Activated CD4-positive, alpha-beta T cell treated with anti-CD3 and anti-CD28 coated beads for 48 hours (primary cell): ENCODE data around the gene KLHL11.
"Not testable (repeated sequence)": the region's sequence is repeated elsewhere in the genome, so short reads cannot be mapped to it uniquely, and the experiment has no call there.

Source experiments
- DNase-seq: peaks from one replicate; pipeline ENCODE4 v3.0.0-alpha.2; 2020

The KLHL11 gene

DNA sequence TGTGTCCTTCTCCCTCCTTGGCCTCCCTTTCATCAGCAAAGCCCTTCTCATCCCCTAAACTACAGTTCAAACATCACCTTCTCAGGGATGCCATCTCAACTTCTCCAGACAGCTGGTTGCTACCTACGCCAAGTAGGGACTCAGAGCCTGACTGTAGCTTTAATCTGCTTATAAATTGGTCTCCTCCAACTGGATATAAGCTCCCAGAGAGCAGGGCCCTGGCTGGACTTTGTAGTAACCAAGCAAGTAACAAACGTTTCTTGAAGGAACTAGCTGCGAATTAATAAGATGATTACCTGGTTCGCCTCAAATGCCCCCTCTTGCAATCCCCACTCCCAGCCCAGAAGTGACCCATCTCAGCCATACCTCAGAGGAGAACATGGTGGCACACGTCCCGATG lies 17.5 kb upstream of the KLHL11 start:
- no peak for DNase-seq

GRCh38 chr17:41880130-41880529 lies 14.9 kb upstream of the KLHL11 start:
- no peak for DNase-seq

- not testable (repeated sequence) for DNase-seq
These were observed 9.1 kb upstream of the KLHL11 start for GRCh38 chr17:41874293-41874670.

DNA sequence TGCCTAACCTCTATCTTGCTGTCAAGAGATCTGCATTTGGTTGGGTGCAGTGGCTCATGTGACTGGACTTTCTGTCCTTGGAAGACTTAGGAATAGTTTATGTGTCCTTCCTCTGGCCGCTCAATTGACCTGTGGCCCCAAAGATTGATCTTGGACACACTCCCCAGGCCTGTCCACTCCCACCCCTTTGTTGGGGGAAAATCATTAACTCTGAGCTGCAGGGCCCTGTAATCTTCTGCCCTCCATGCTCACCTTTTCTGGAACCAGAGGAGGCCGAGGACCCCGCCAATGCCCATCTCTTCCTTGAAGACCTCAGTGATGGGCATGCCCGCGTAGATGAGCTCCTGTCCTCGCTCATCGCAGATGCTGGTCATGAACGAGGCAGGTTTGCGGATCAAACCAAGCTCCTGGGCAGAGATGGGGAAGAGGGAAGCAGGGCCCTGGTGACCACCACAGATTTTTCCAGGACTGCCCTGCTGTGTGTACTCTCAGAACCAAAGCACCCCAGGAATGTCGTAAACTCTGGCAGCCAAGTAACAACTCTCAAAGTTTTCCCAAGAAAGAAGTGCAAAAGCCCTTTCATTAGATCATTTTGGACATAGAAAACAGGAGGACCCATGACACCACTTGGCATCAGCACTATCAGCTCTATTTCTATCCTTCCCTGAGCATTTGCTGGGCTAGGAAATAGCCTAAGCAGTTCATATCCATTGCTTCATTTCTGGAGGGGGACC lies 8.5 kb upstream of the KLHL11 start:
- no peak for DNase-seq

DNA sequence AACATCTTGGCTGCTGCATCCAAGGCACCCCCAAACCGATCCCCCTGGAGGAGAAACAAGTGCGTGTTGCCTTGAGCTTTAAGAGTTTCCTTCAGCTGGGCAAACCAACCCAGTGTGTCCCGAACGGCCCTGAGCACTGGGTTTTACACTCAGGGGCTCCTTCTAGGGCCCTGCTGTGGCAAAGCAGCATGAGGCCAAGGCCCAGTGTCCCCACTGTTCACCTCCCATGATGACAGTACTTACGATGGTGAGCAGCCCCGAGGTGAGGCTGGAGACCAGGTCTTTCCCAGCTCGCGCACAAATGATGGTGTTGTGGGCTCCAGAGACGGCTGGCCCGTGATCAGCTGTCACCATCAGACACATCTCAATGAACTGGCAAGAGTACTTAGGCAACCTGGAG lies 6.6 kb upstream of the KLHL11 start:
- DNase-seq = no peak

GRCh38 chr17:41870627-41871026 lies 5.4 kb upstream of the KLHL11 start:
- DNase-seq = no peak

DNA sequence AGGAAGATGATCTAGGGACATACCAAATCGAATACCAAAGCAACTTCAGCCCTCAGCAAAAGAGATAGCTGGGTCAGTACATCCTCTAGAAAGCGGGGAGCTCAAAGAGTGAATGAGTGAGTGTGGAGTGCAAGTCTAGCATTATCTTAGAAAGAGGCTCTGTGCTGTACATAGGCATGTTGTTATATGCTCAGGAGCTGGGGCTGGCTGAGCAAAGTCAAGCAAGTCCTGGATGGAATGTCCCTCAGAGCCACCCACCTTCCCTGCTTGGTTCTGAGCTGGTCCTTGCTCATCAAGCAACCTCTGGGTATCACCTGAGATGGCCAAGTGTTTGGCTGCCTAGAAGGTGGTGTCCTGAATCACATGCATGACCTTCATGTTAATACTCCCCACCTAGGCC lies 4.9 kb upstream of the KLHL11 start:
- DNase-seq = no peak

DNA sequence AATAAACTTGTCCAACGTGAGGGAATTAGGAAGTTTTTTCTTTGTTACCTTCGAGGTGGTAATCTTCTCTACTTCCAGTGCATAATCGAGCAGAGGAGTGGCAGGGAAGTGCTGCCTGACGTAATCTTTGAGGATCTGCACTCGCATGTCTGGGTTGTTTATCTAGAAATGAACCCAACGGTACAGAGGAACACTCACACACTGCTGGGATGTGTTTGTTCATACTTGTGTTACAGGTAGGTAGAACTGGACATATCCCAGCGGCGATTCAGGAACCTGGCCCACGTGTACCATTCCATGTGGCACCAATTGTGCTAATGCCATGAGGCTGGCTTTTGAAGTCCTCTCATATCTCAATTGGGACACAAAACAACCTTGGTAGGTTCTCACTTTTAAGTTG lies 4.2 kb upstream of the KLHL11 start:
- no peak for DNase-seq

- no peak for DNase-seq
These were observed 3.3 kb upstream of the KLHL11 start for GRCh38 chr17:41868568-41868967.

DNA sequence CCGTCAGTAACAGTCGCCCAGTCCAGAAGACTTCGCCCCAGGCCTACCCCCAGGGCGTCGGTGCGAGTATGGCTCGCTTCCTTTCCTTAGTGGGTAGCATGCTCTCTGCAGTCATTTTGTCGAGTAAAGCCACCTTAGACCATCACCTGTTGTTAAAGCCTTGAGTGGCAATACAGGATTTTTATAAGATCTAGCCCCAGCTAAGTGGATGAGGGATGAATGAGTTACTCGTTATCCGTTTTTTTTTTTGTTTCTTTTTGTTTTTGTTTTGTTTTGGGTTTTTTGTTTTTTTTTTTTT lies 322 bp upstream of the KLHL11 start:
- no peak for DNase-seq

DNA sequence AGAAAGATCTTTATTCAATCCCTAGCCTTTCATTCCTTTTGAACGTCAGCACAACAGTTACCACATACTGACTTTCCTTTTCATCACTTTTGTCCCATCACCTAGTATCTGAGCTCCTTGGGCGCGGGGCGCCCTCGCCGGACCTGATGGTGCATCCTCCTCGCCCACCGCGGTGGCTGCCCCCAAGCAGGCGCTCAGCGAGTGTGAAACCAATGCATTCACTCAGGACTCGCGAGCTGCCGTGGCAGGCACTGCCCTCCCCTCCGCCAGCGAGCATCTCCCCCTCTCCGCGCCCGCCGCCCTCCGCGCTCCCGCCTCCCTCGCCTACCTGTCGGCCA lies 756 bp downstream of the KLHL11 start:
- no peak for DNase-seq

GRCh38 chr17:41863074-41863848 lies 2.0 kb downstream of the KLHL11 start:
- peak; percentile 53 for DNase-seq

- no peak for DNase-seq
These were observed 4.8 kb downstream of the KLHL11 start for GRCh38 chr17:41860254-41860931.

DNA sequence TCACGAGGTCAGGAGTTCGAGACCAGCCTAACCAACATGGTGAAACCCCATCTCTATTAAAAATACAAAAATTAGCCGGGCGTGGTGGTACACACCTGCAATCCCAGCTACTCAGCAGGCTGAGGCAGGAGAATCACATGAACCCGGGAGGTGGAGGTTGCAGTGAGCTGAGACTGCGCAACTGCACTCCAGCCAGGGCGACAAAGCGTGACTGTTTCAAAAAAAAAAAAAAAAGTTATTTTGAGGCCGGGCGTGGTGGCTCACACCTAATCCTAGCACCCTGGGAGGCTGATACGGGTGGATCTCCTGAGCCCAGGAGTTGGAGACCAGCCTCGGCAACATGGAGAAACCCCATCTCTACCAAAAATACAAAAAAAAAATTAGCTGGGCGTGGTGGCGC lies 13.8 kb downstream of the KLHL11 start:
- not testable (repeated sequence) for DNase-seq

DNA sequence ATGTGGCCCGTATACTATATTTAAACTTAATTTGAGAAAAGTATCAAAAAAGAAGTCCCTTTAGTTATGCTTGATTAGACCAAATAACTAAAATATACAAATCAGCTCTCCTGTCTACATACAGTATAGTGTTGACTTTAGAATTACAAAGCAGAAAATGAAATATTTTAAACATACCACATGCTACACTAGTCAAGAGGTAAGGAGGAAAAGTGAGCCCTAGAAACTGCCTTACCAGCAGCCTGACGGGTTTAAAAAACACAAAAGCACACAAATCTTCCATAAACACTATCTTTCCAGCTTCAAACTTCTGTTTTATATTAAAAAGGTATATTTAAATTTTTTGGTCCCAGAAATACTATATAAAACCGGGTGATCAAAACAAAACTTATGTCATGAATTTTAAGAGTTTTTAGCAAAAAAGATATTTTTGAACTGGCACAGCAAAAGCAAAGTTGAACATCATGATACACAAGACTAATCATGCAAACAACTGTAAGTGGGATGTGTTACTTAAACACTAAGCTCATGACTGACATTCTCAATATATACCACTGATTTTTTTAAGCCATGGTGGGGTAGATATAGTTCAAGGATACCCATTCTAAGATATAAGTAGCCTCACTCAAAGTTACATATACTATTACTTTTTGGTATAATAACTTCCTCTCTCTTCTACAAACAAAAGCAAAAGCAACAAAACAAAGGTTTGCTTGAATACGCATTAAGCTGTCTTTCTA lies 15.8 kb downstream of the KLHL11 start:
- no peak for DNase-seq

- DNase-seq = no peak
These were observed 16.4 kb downstream of the KLHL11 start for GRCh38 chr17:41848788-41849187.

DNA sequence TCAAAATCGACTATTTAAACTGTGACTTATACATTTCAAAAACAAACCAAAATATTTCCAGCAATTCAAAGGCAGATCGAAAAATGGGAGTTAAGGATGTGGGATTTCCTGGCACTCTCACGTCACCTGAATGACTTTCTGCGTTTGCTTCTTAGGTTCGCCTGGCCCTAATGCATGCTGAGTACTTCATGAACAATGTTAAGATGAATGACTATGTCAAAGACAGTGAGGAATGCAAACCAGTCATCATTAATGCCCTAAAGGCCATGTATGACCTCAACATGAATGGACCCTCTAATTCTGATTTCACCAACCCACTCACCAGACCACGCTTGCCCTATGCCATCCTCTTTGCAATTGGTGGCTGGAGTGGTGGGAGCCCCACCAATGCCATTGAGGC lies 20.3 kb downstream of the KLHL11 start:
- DNase-seq = no peak

DNA sequence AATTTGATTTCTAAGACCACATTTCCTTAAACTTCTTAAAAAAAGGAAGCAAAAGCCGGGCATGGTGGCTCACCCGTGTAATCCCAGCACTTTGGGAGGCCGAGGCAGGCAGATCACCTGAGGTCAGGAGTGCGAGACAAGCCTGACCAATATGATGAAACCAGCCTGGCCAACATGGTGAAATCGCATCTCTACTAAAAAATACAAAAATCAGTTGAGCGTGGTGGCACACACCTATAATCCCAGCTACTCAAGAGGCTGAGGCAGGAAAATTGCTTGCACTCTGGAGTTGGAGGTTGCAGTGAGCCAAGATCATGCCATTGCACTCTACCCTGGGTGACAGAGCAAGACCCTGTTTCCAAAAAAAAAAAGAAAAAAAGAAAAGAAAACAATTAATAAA lies 24.4 kb downstream of the KLHL11 start:
- not testable (repeated sequence) for DNase-seq

DNA sequence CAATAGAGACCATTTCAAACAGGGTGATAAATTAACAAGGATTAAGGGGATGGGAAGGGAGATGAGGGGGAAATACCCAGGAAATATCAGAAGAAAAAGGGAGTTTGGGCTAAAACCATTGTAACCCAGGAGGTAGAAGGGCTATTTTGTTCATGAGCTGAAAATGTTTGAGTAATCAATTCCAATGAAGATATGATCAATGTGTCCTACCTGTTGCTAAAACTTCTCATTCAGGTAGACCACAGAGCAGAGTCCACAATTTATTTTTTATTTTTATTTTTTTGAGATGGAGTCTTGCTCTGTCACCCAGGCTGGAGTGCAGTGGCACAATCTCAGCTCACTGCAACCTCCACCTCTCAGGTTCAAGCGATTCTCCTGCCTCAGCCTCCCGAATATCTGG lies 25.8 kb downstream of the KLHL11 start:
- not testable (repeated sequence) for DNase-seq

DNA sequence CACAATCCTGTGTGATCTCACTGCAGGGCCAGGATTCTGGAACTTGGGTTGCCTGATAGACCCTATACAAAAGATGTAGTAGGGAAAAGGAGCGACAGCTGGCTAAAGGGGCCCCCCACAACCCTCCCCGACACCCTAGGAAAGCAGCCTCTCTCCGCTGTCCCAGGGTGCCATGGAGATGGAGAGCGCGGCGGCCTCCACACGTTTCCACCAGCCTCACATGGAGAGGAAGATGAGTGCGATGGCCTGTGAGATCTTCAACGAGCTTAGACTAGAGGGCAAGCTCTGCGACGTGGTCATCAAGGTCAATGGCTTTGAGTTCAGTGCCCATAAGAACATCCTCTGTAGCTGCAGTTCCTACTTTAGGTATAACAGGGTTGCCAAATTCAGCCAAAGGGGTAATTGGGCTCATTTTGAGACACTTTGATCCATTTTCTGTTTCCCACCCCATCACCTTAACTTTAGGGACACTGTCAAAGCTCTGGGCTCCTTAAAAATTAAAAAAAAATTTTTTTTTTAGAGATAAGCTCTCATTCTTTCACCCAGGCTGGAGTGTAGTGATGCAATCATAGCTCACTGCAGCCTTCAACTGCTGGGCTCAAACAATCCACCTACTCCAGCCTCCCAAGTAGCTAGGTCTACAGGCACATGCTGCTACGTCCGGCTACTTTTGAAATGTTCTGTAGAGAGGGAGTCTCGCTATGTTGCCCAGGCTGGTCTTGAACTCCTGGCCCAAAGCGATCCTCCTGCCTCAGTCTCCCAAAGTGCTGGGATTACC lies 27.3 kb downstream of the KLHL11 start, which contains the start of gene KLHL10:
Gene KLHL10 (plus strand): TSS at position 65 of the 778 bp plus-strand sequence. CDS start 108 bp downstream, at position 173.
- DNase-seq = no peak

DNA sequence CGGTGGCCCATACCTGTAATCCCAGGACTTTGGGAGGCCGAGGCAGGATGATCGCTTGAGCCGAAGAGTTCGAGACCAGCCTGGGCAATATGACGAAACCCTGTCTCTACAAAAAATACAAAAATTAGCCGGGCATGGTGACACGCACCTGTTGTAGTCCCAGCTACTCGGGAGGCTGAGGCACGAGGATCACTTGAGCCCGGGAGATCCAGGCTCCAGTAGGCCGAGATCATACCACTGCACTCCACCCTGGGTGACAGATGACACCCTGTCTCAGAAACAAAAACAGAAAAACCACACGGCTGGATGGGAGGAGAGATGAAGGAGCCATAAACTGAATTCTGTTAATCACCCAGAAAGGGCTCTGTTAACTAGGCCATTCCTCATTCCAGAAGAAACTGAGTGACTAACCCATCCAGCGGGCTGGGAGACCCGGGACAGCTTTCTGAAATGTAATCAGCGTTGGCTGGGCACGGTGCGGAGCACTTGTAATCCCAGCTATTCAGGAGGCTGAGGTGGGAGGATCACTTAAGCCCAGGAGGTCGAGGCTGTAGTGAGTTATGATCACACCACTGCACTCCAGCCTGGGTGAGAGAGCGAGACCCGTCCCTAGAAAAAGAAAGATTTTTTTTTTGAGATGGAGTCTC lies 28.6 kb downstream of the KLHL11 start:
- DNase-seq = no peak
